K562 (cell line): ENCODE results near the gene PRLH. TPM values are rescaled to one million over a fixed set of nuclear protein-coding genes. Genes with fewer than 3 reads are reported as not detected.

Experiments used
- ATAC-seq: fragments of 200-7000 bp; cut with Tn5 transposase; 3 replicates; pipeline ENCODE4 v1.9.1; 2020; ENCODE audit warnings: moderate library complexity
- BruUV-seq: library from RNA; stranded (reverse); fragments of 400-500 nt; replicated peaks from 2 replicates; lab custom pipeline; 2021; lab: Mats Ljungman, UMichigan
- CTCF ChIA-PET: fragments of 300-600 bp; formaldehyde crosslinking; extraction: SDS; loops from one replicate; lab custom pipeline; 2021; ENCODE audit warnings: low intra/inter-chr PET ratio; lab: Yijun Ruan, JAX
- POLR2A ChIA-PET: fragments of 300-600, 350-650 bp; sonication (Branson Sonifier 250); formaldehyde crosslinking; extraction: SDS; loops from one replicate; lab custom pipeline; 2021; ENCODE audit warnings: antibody characterized with exemption, inconsistent platforms; lab: Yijun Ruan, JAX
- DNase-seq, 4 experiments: peaks; one replicate each; pipeline versions ENCODE4 v3.0.0 to v3.0.0-alpha.2; 2011 to 2018; ENCODE audit warnings: low spot score in 3 of 4, mixed read lengths in 3 of 4; ENCODE audit errors: extremely low read depth in 1 of 4
- FAIRE-seq: peaks from 2 replicates; lab custom pipeline; 2011; peaks lifted over from hg19 to GRCh38; lab: Jason Lieb, UNC
- H2AFZ ChIP-seq: 2 replicates; pipeline ENCODE4 v1.6.0; 2011; ENCODE audit warnings: low read depth, low read length, control low read depth, inconsistent platforms
- H3K27ac ChIP-seq: fragments of 200-600 bp; 3 replicates; pipeline ENCODE4 v1.8.0; 2011; ENCODE audit warnings: low read depth, mild to moderate bottlenecking, control low read depth, inconsistent platforms, low read length, moderate library complexity, mixed read lengths; ENCODE audit errors: extremely low read depth
- H3K27me3 ChIP-seq, 2 experiments: fragments of 300-600 bp in 1 of 2; 2 replicates in 1 of 2; 3 replicates in 1 of 2; pipeline versions ENCODE4 v1.6.0 to v1.8.0; 2011; ENCODE audit warnings: inconsistent platforms in 2 of 2, low read length in 2 of 2, mild to moderate bottlenecking in 1 of 2, mixed read lengths in 1 of 2, moderate library complexity in 1 of 2; ENCODE audit not compliant: control insufficient read depth in 2 of 2, insufficient read depth in 2 of 2
- H3K36me3 ChIP-seq: fragments of 300-600 bp; 3 replicates; pipeline ENCODE4 v1.8.0; 2011; ENCODE audit warnings: mild to moderate bottlenecking, low read length, inconsistent platforms; ENCODE audit not compliant: control insufficient read depth, insufficient read depth
- H3K4me1 ChIP-seq, 2 experiments: fragments of 200-600 bp in 1 of 2; replicated peaks in 1 of 2; 2 replicates in 1 of 2; 3 replicates in 1 of 2; pipeline versions ENCODE4 v1.5.1 to v1.8.0; 2011; ENCODE audit warnings: inconsistent platforms in 2 of 2, low read length in 2 of 2, mild to moderate bottlenecking in 1 of 2, mixed read lengths in 1 of 2, moderate library complexity in 1 of 2; ENCODE audit not compliant: control insufficient read depth in 2 of 2, insufficient read depth in 2 of 2
- H3K4me2 ChIP-seq: 2 replicates; pipeline ENCODE4 v1.6.1; 2011; ENCODE audit warnings: low read length, control low read depth, inconsistent platforms, mixed read lengths; ENCODE audit not compliant: insufficient read depth
- H3K4me3 ChIP-seq: fragments of 200-600 bp; sonication (generic), shearing (Covaris generic); 2 replicates; pipeline ENCODE4 v1.5.1; 2016; ENCODE audit warnings: control low read depth, inconsistent platforms
- H3K79me2 ChIP-seq: fragments of 200-600 bp; 3 replicates; pipeline ENCODE4 v1.8.0; 2011; ENCODE audit warnings: low read length, inconsistent platforms; ENCODE audit not compliant: control insufficient read depth, insufficient read depth
- H3K9ac ChIP-seq, 2 experiments: 2 replicates each; pipeline versions ENCODE4 v1.6.0 to v1.6.1; 2011; ENCODE audit warnings: low read depth in 2 of 2, low read length in 2 of 2, control low read depth in 1 of 2, inconsistent platforms in 1 of 2, mild to moderate bottlenecking in 1 of 2, mixed read lengths in 1 of 2; ENCODE audit not compliant: insufficient read depth in 1 of 2
- H3K9me1 ChIP-seq: one replicate; pipeline ENCODE4 v1.6.0; 2011; ENCODE audit warnings: inconsistent platforms, mild to moderate bottlenecking, low read length, moderate library complexity; ENCODE audit not compliant: control insufficient read depth, insufficient read depth
- H3K9me3 ChIP-seq: replicated peaks from 2 replicates; pipeline ENCODE4 v1.5.1; 2011; ENCODE audit warnings: low read depth, low read length, inconsistent platforms; ENCODE audit not compliant: control insufficient read depth, insufficient read depth
- H4K20me1 ChIP-seq: replicated peaks from 2 replicates; pipeline ENCODE4 v1.6.1; 2011; ENCODE audit warnings: low read length, inconsistent platforms, mixed read lengths; ENCODE audit not compliant: control insufficient read depth, insufficient read depth
- CEBPG ChIP-seq, 3 experiments: fragments of 200-800 bp in 1 of 3; sonication (Bioruptor generic) in 1 of 3; sonication (generic) in 1 of 3; formaldehyde crosslinking in 1 of 3; IDR thresholded peaks in 2 of 3; conservative IDR thresholded peaks in 1 of 3; 2 replicates each; pipeline versions ENCODE4 v1.6.1 to v1.8.0; 2016 to 2022; ENCODE audit warnings: missing compliant biosample characterization in 2 of 3, missing genetic modification characterization in 2 of 3, mild to moderate bottlenecking in 1 of 3, missing genetic modification reagents in 1 of 3
- DACH1 ChIP-seq: fragments of 450-650 bp; IDR thresholded peaks from 2 replicates; pipeline ENCODE4 v1.6.1; 2018; ENCODE audit not compliant: partially characterized antibody
- HCFC1 ChIP-seq: IDR thresholded peaks from 2 replicates; pipeline ENCODE4 v1.6.1; 2012; ENCODE audit warnings: low read depth, low read length, improper control_type of control experiment
- KDM4B ChIP-seq, 2 experiments: fragments of 450-650 bp in 1 of 2; sonication (generic) in 1 of 2; IDR thresholded peaks; 2 replicates each; pipeline ENCODE4 v1.6.1; 2016 to 2017; ENCODE audit warnings: borderline replicate concordance in 2 of 2, antibody characterized with exemption in 1 of 2, low read depth in 1 of 2, mild to moderate bottlenecking in 1 of 2
- MBD2 ChIP-seq: sonication (generic); IDR thresholded peaks from 2 replicates; pipeline ENCODE4 v1.6.1; 2016; ENCODE audit warnings: low read depth, borderline replicate concordance
- NCOA6 ChIP-seq: fragments of 450-650 bp; IDR thresholded peaks from 2 replicates; pipeline ENCODE4 v1.6.1; 2017; ENCODE audit warnings: mild to moderate bottlenecking
- NELFE ChIP-seq: IDR thresholded peaks from 2 replicates; pipeline ENCODE4 v1.6.1; 2011; ENCODE audit warnings: mild to moderate bottlenecking; ENCODE audit not compliant: insufficient read depth, insufficient read length
- NR2C2 ChIP-seq, 2 experiments: fragments of 200-800 bp in 1 of 2; sonication (Bioruptor generic) in 1 of 2; sonication (generic) in 1 of 2; formaldehyde crosslinking in 1 of 2; IDR thresholded peaks; 2 replicates each; pipeline versions ENCODE4 v1.6.1 to v1.8.0; 2016 to 2022; ENCODE audit warnings: mild to moderate bottlenecking in 1 of 2, missing compliant biosample characterization in 1 of 2, missing genetic modification characterization in 1 of 2, missing genetic modification reagents in 1 of 2
- RBM25 ChIP-seq: fragments of 200-400 bp; formaldehyde crosslinking; IDR thresholded peaks from 2 replicates; pipeline ENCODE4 v1.6.1; 2018; ENCODE audit warnings: low read length, low read depth, moderate library complexity; ENCODE audit not compliant: severe bottlenecking
- SUPT5H ChIP-seq: fragments of 450-650 bp; IDR thresholded peaks from 2 replicates; pipeline ENCODE4 v1.6.1; 2016
- ZFP1 ChIP-seq: fragments of 450-650 bp; formaldehyde crosslinking; IDR thresholded peaks from 2 replicates; pipeline ENCODE4 v1.4.0; 2020; ENCODE audit warnings: mild to moderate bottlenecking, mixed read lengths
- ZNF146 ChIP-seq: IDR thresholded peaks from one replicate; pipeline ENCODE4 v1.6.1; 2018; ENCODE audit warnings: missing compliant biosample characterization; ENCODE audit not compliant: unreplicated experiment
- ZNF589 ChIP-seq: fragments of 200-800 bp; sonication (Bioruptor generic); IDR thresholded peaks from 2 replicates; pipeline ENCODE4 v1.6.1; 2016; ENCODE audit warnings: low read depth, missing genetic modification characterization, missing compliant biosample characterization
- WGBS: fragments of 100-300 bp; shearing (Covaris generic); methylation state at CpG from one replicate; pipeline ENCODE4 v1.1.6; 2016; ENCODE audit warnings: low coverage, mixed read lengths; ENCODE audit not compliant: insufficient coverage; ENCODE audit errors: missing lambda C conversion rate; 5-methylcytosine and 5-hydroxymethylcytosine counted together
- in situ Hi-C: fragments of 300-500 bp; cut with MboI; formaldehyde crosslinking; loops from 4 replicates; pipeline ENCODE4 v1.15.0; 2018; ENCODE audit warnings: inconsistent platforms, mixed read lengths
- intact Hi-C: fragments of 100-400 bp; cut with micrococcal nuclease; formaldehyde crosslinking; loops from 2 replicates; pipeline ENCODE4 v1.14.2; 2022
- polyA plus RNA-seq, 8 experiments: library from polyadenylated mRNA; depleted of rRNA in 4 of 8; stranded (reverse) in 5 of 8; unstranded in 3 of 8; fragments of >200 nt; fragmentation: Nextera tagmentation in 2 of 8; fragmentation: Illumina TruSeq in 1 of 8; extraction: Ambion mirVana in 2 of 8; extraction: Trizol in 1 of 8; gene quantifications; 2 replicates each; pipeline versions ENCODE4 v1.2.1 to v1.2.3, GENCODE V29; 2011 to 2014; ENCODE audit warnings: inconsistent platforms in 1 of 8, missing spikeins in 1 of 8
- total RNA-seq, 7 experiments: library from RNA; depleted of rRNA in 6 of 7; stranded (reverse); fragments of >200 nt in 6 of 7; fragmentation: Illumina TruSeq in 2 of 7; extraction: Trizol in 2 of 7; gene quantifications; 2 replicates each; pipeline versions ENCODE4 v1.2.1 to v1.2.3, GENCODE V29; 2011 to 2021; ENCODE audit warnings: low replicate concordance in 1 of 7
- TF ChIP-seq, protein P1 (sequence below): sonication (generic); formaldehyde crosslinking; IDR thresholded peaks from 2 replicates; pipeline ENCODE4 v1.8.1; 2023; ENCODE audit warnings: mild to moderate bottlenecking, missing genetic modification reagents

Gene PRLH
- total and polyA plus RNA-seq, 9 of the 15 experiments (the other 6 are each of a cell fraction or from before 2014, with no cell fraction given): not detected

DNA sequence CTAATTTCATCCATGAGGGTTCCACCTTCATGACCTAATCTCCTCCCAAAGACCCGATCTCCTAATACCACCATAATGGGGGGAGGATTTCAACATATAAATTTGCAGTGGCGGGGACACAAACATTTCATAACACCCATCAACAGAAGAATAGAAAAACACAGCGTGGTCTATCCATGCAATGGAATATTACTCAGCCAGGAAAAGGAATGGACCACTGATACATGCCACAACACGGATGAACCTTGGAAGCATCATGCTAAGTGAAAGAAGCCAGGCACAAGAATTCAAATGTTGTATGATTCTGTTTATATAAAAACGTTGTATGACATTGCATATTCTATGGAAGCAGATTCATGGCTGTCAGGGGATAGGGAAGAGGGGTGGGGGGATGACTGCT, 2.7 kb downstream of the PRLH start:
- Histone ChIP-seq H3K4me3 (no peak overlapping the region), H3K9me1 (no peaks in the 10 kb centered on the region), H3K9me3 (no peaks in the 10 kb centered on the region; the same call in 1 of the 2 replicates), H2AFZ (no peak overlapping the region), H3K79me2 (no peaks in the 10 kb centered on the region), H3K4me2 (no peak overlapping the region), H3K27me3 (peaks cover 0 to 20% of the 10 kb centered on the region in 2 experiments; a peak in 3 of 5 replicates)
- in situ Hi-C loops: loop anchor here (10.0 kb wide), 1 partner anchor 444 kb away; no protein-coding TSS in a partner anchor
- 6% methylated on average over 4 of the region's 5 CpGs for WGBS
- ATAC-seq (no peak), DNase-seq (no peak)
- peak; percentile 78 for TF ChIP-seq ZNF146 (CRISPR knock-in tag)
- TF ChIP-seq ZFP1: no peak
- TF ChIP-seq RBM25: peak; percentile 27
- TF ChIP-seq, all 486 proteins: peak for 2
- CTCF ChIA-PET: interaction anchor here (0.7 kb wide), 1 partner anchor 104 kb away, joined by 3 read pairs; no protein-coding TSS in a partner anchor
- POLR2A ChIA-PET: interaction anchor here (0.6 kb wide), 1 partner anchor 33 kb away, joined by 3 read pairs; no protein-coding TSS in a partner anchor
- Histone ChIP-seq H3K4me1 (peaks cover 0 to 3% of the 10 kb centered on the region in 2 experiments; a peak in 2 of 5 replicates), H3K9ac (no peak overlapping the region), H3K27ac (no peak overlapping the region), H4K20me1 (no peaks in the 10 kb centered on the region), H3K36me3 (no peaks in the 10 kb centered on the region)
- BruUV-seq: no TSS peak
- intact Hi-C loops: no loop called here
- FAIRE-seq: no peak

DNA sequence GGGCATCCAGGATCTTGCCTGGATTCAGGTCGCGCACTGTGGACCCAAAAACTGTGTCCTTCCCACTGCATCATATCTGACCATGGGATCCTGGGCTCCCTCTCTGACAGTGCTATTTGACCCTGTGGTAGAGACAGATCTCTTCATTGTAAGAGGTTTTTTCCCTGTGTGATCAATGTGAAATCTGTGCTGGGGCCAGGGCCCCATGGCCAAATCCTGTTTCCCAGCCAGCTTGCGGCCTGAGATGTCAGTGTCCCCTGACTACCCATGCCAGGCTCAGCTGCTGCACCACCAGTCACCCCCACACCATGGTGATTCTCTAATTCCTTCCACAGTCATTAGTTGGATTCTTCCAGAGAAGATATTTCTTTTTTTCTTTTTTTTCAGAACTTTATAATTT, 3.5 kb downstream of the PRLH start:
- H3K27me3 ChIP-seq: peaks cover 0 to 21% of the 10 kb centered on the region in 2 experiments; a peak in 2 of 5 replicates
- no peak for DNase-seq
- no peaks in the 10 kb centered on the region for H4K20me1 ChIP-seq
- no peaks in the 10 kb centered on the region for H3K79me2 ChIP-seq
- intact Hi-C loops: no loop called here
- H3K4me3 ChIP-seq: no peak overlapping the region
- TF ChIP-seq ZNF589 (CRISPR knock-in tag) (no peak), NR2C2 (CRISPR knock-in tag; IDR thresholded peaks at IDR 0.05) (no peak), NR2C2 (tag; IDR thresholded peaks at IDR 0.05) (no peak), HCFC1 (no peak), KDM4B (IDR thresholded peaks at IDR 0.05; ENCODE audit: borderline replicate concordance in 2 of 2, low read depth in 1 of 2) (no peak), SUPT5H (no peak), MBD2 (no peak), CEBPG (CRISPR knock-in tag; IDR thresholded peaks at IDR 0.05) (no peak), CEBPG (tag; conservative IDR thresholded peaks at IDR 0.05 in 1 of 2, IDR thresholded peaks at IDR 0.05 in 1 of 2) (no peak), DACH1 (no peak), NELFE (no peak), NCOA6 (no peak)
- TF ChIP-seq, protein P1, sequence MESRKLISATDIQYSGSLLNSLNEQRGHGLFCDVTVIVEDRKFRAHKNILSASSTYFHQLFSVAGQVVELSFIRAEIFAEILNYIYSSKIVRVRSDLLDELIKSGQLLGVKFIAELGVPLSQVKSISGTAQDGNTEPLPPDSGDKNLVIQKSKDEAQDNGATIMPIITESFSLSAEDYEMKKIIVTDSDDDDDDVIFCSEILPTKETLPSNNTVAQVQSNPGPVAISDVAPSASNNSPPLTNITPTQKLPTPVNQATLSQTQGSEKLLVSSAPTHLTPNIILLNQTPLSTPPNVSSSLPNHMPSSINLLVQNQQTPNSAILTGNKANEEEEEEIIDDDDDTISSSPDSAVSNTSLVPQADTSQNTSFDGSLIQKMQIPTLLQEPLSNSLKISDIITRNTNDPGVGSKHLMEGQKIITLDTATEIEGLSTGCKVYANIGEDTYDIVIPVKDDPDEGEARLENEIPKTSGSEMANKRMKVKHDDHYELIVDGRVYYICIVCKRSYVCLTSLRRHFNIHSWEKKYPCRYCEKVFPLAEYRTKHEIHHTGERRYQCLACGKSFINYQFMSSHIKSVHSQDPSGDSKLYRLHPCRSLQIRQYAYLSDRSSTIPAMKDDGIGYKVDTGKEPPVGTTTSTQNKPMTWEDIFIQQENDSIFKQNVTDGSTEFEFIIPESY (CRISPR knock-in tag): no peak
- TF ChIP-seq, all 486 proteins: peak for 0
- Histone ChIP-seq H3K9me1 (no peaks in the 10 kb centered on the region), H3K9me3 (no peaks in the 10 kb centered on the region; the same call in 1 of the 2 replicates), H2AFZ (no peak overlapping the region), H3K4me2 (no peak overlapping the region), H3K9ac (no peak overlapping the region), H3K27ac (no peak overlapping the region), H3K36me3 (no peaks in the 10 kb centered on the region), H3K4me1 (peaks cover 0 to 3% of the 10 kb centered on the region in 2 experiments; a peak in 2 of 5 replicates)
- 4% methylated on average over 3 of the region's 3 CpGs for WGBS
- no TSS peak for BruUV-seq
- in situ Hi-C loops: loop anchor here (5.0 to 10.0 kb wide), 3 partner anchors 58 to 445 kb away; no protein-coding TSS in a partner anchor
- CTCF ChIA-PET: no interaction called here
- FAIRE-seq: no peak
- ATAC-seq: no peak
- POLR2A ChIA-PET: no interaction called here
